ENCODE measurements around the gene CELF2.
"Not testable (repeated sequence)": the region's sequence is repeated elsewhere in the genome, so short reads cannot be mapped to it uniquely, and the experiment has no call there.

Gene CELF2

GRCh38 chr10:10995120-10995519 lies 22.6 kb upstream of the CELF2 start:
- no peaks in the 10 kb centered on the region for H4K20me1 ChIP-seq (ENCODE audit: low read depth, low read length)
- H3K4me2 ChIP-seq (ENCODE audit: low read depth, low read length, poor library complexity, severe bottlenecking), result no peak overlapping the region
- TF ChIP-seq, protein P1, sequence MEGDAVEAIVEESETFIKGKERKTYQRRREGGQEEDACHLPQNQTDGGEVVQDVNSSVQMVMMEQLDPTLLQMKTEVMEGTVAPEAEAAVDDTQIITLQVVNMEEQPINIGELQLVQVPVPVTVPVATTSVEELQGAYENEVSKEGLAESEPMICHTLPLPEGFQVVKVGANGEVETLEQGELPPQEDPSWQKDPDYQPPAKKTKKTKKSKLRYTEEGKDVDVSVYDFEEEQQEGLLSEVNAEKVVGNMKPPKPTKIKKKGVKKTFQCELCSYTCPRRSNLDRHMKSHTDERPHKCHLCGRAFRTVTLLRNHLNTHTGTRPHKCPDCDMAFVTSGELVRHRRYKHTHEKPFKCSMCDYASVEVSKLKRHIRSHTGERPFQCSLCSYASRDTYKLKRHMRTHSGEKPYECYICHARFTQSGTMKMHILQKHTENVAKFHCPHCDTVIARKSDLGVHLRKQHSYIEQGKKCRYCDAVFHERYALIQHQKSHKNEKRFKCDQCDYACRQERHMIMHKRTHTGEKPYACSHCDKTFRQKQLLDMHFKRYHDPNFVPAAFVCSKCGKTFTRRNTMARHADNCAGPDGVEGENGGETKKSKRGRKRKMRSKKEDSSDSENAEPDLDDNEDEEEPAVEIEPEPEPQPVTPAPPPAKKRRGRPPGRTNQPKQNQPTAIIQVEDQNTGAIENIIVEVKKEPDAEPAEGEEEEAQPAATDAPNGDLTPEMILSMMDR (IDR thresholded peaks at IDR 0.05; ENCODE audit: insufficient read depth, low read length, poor library complexity, severe bottlenecking), result no peak
- TF ChIP-seq EZH2phosphoT487 (conservative IDR thresholded peaks at IDR 0.05; ENCODE audit: low read length), result no peak
- no peak overlapping the region for H3K4me3 ChIP-seq (ENCODE audit: insufficient read depth, low read length, poor library complexity, severe bottlenecking)
- no peak overlapping the region for H3K27ac ChIP-seq (ENCODE audit: low read depth, low read length)
- H3K9me2 ChIP-seq (replicated peaks; ENCODE audit: insufficient read depth, low read length), result no peaks in the 10 kb centered on the region
- H3K9ac ChIP-seq (ENCODE audit: low read length), result no peak overlapping the region
- no peaks in the 10 kb centered on the region for H3K36me3 ChIP-seq (ENCODE audit: low read length)
- no peaks in the 10 kb centered on the region for H3K9me3 ChIP-seq (ENCODE audit: insufficient read depth, low read length)
- no peaks in the 10 kb centered on the region for H3F3A ChIP-seq (ENCODE audit: insufficient read depth)
- H3K27me3 ChIP-seq (ENCODE audit: low read length), result no peaks in the 10 kb centered on the region
- no peaks in the 10 kb centered on the region for H3K79me2 ChIP-seq (ENCODE audit: insufficient read depth, low read length)
- H2AFZ ChIP-seq (ENCODE audit: low read depth, low read length, severe bottlenecking), result no peak overlapping the region

DNA sequence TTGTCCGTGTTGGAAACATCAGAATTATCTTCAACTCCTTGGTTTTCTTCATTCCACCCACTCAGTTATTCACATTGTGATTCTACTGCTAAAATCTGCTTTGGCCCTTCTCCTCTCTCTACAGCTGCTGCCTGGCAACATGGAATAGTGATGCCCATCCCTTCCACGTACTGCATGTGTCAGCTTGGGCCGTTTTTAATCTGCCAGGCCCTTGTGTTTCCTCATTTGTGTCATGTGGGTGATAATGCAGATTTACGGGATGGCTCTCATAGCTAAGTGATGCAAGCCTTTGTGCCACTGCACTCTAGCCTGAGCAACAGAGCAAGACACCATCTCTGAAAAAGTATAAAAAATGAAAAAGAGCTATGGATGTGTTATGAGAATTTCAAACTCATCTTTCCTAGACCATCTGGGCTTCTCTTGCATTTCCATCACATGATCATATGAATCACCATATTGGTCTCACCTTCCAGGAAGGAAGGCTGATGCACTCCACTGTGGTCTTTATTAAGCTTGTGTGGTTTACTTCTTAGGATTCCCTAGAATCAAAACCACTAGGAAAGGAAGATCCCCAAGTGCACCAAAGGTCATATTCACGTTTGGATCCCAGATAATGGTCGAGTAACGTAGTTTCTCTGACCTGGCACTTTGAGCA lies 20.6 kb upstream of the CELF2 start:
- no peak overlapping the region for H3K9ac ChIP-seq (ENCODE audit: low read length)
- no peak overlapping the region for H3K27ac ChIP-seq (ENCODE audit: low read depth, low read length)
- no peak overlapping the region for H2AFZ ChIP-seq (ENCODE audit: low read depth, low read length, severe bottlenecking)
- H3K36me3 ChIP-seq (ENCODE audit: low read length), result no peaks in the 10 kb centered on the region
- no peak overlapping the region for H3K4me2 ChIP-seq (ENCODE audit: low read depth, low read length, poor library complexity, severe bottlenecking)
- no peaks in the 10 kb centered on the region for H3K79me2 ChIP-seq (ENCODE audit: insufficient read depth, low read length)
- H3F3A ChIP-seq (ENCODE audit: insufficient read depth), result no peaks in the 10 kb centered on the region
- no peak for TF ChIP-seq EZH2phosphoT487 (conservative IDR thresholded peaks at IDR 0.05; ENCODE audit: low read length)
- TF ChIP-seq, protein P1 (IDR thresholded peaks at IDR 0.05; ENCODE audit: insufficient read depth, low read length, poor library complexity, severe bottlenecking), result no peak
- H3K4me3 ChIP-seq (ENCODE audit: insufficient read depth, low read length, poor library complexity, severe bottlenecking), result no peak overlapping the region
- H3K9me2 ChIP-seq (replicated peaks; ENCODE audit: insufficient read depth, low read length), result no peaks in the 10 kb centered on the region
- H3K27me3 ChIP-seq (ENCODE audit: low read length), result no peaks in the 10 kb centered on the region
- H4K20me1 ChIP-seq (ENCODE audit: low read depth, low read length), result no peaks in the 10 kb centered on the region
- no peaks in the 10 kb centered on the region for H3K9me3 ChIP-seq (ENCODE audit: insufficient read depth, low read length)

DNA sequence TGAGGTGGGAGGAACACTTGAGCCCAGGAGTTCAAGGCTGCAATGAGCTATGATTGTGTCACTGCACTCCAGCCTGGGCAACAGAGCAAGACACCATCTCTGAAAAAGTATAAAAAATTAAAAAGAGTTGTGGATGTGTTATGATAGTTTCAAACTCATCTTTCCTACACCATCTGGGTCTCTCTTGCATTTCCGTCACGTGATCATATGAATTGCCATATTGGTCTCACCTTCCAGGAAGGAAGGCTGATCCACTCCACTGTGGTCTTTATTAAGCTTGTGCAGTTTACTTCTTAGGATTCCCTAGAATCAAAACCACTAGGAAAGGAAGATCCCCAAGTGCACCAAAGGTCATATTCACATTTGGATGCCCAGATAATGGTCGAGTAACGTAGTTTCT lies 18.2 kb upstream of the CELF2 start:
- H3F3A ChIP-seq (ENCODE audit: insufficient read depth); H3K4me3 ChIP-seq (ENCODE audit: insufficient read depth, low read length, poor library complexity, severe bottlenecking); H4K20me1 ChIP-seq (ENCODE audit: low read depth, low read length); H3K27me3 ChIP-seq (ENCODE audit: low read length); H3K9me2 ChIP-seq (replicated peaks; ENCODE audit: insufficient read depth, low read length); H3K27ac ChIP-seq (ENCODE audit: low read depth, low read length); H3K9me3 ChIP-seq (ENCODE audit: insufficient read depth, low read length); H3K4me2 ChIP-seq (ENCODE audit: low read depth, low read length, poor library complexity, severe bottlenecking); H2AFZ ChIP-seq (ENCODE audit: low read depth, low read length, severe bottlenecking); H3K9ac ChIP-seq (ENCODE audit: low read length); H3K36me3 ChIP-seq (ENCODE audit: low read length); H3K79me2 ChIP-seq (ENCODE audit: insufficient read depth, low read length): not testable (repeated sequence)

DNA sequence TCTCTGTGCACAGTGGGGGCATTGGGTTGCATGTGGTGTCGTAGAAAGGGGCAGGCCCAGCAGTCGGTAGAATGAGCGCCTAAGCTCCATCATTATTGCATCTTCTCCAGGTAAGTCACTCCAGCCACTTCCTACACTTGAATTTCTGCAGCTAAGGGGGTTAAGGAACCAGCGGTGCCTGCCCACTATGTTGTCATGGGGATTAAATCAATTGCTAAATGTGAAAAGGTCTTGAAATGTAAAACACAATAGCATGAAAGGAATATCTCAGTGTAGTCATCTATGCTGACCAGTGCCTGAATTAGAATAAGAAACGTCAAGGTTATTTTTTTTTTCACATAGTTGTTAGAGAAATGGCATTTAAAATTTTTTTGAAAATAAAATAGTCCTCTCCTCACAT lies 15.2 kb upstream of the CELF2 start:
- Histone ChIP-seq H3K27me3 (ENCODE audit: low read length) (no peaks in the 10 kb centered on the region), H4K20me1 (ENCODE audit: low read depth, low read length) (no peaks in the 10 kb centered on the region), H3K9me3 (ENCODE audit: insufficient read depth, low read length) (no peaks in the 10 kb centered on the region), H3F3A (ENCODE audit: insufficient read depth) (no peaks in the 10 kb centered on the region), H3K36me3 (ENCODE audit: low read length) (no peaks in the 10 kb centered on the region), H3K27ac (ENCODE audit: low read depth, low read length) (no peak overlapping the region), H3K79me2 (ENCODE audit: insufficient read depth, low read length) (no peaks in the 10 kb centered on the region), H3K4me3 (ENCODE audit: insufficient read depth, low read length, poor library complexity, severe bottlenecking) (no peak overlapping the region), H3K9ac (ENCODE audit: low read length) (no peak overlapping the region), H2AFZ (ENCODE audit: low read depth, low read length, severe bottlenecking) (no peak overlapping the region), H3K4me2 (ENCODE audit: low read depth, low read length, poor library complexity, severe bottlenecking) (no peak overlapping the region), H3K9me2 (replicated peaks; ENCODE audit: insufficient read depth, low read length) (no peaks in the 10 kb centered on the region)
- TF ChIP-seq, protein P1 (IDR thresholded peaks at IDR 0.05; ENCODE audit: insufficient read depth, low read length, poor library complexity, severe bottlenecking), result no peak
- no peak for TF ChIP-seq EZH2phosphoT487 (conservative IDR thresholded peaks at IDR 0.05; ENCODE audit: low read length)

Measured in SU-DHL-6 (cell line).